Activated T-cell treated with anti-CD3 and anti-CD28 coated beads, Interleukin-2, amount 50 U/mL, for 72 hours (primary cell): ENCODE results near the gene PKD1. TPM values are rescaled to one million over a fixed set of nuclear protein-coding genes. Genes with fewer than 3 reads are reported as not detected.

ENCODE experiments used
- ATAC-seq, 2 donors: fragments of 150-1000 bp; cut with Tn5 transposase; replicated peaks in 1 of 2; 2 replicates each; pipeline ENCODE4 v1.10.0; 2021; ENCODE audit warnings: moderate library complexity in 2 of 2, mild to moderate bottlenecking in 1 of 2
- DNase-seq, 2 donors: peaks; one replicate each; pipeline ENCODE4 v3.0.0; 2021 to 2022; ENCODE audit warnings: mixed read lengths in 1 of 2
- H3K27ac Mint-ChIP-seq: one replicate; pipeline ENCODE4 v1.8.0; 2022; ENCODE audit warnings: mild to moderate bottlenecking, moderate library complexity, mixed read lengths
- H3K27me3 Mint-ChIP-seq: one replicate; pipeline ENCODE4 v1.8.0; 2022; ENCODE audit warnings: low read depth, mixed read lengths
- H3K36me3 Mint-ChIP-seq, 2 donors: one replicate each; pipeline ENCODE4 v1.8.0; 2022; ENCODE audit warnings: mixed read lengths in 2 of 2, mild to moderate bottlenecking in 1 of 2; ENCODE audit not compliant: insufficient read depth in 2 of 2
- H3K4me1 Mint-ChIP-seq: one replicate; pipeline ENCODE4 v1.8.0; 2022; ENCODE audit warnings: low read depth, mixed read lengths
- H3K4me3 Mint-ChIP-seq, 2 donors: one replicate each; pipeline ENCODE4 v1.8.0; 2022; ENCODE audit warnings: mild to moderate bottlenecking in 2 of 2, mixed read lengths in 2 of 2, moderate library complexity in 2 of 2
- H3K9me3 Mint-ChIP-seq, 2 donors: one replicate each; pipeline ENCODE4 v1.8.0; 2022; ENCODE audit warnings: mixed read lengths in 2 of 2
- total RNA-seq, 2 donors: library from RNA; stranded (reverse); gene quantifications; one replicate each; pipeline ENCODE4 v1.2.3, GENCODE V29; 2022

PKD1 gene
- total RNA-seq, 2 donors from 2014 or later, result 90.2 to 95.7 TPM

- Mint-ChIP-seq H3K9me3 (no peaks in the 10 kb centered on the region), H3K27ac (no peak overlapping the region), H3K4me1 (no peaks in the 10 kb centered on the region), H3K4me3 (no peak overlapping the region), H3K27me3 (no peaks in the 10 kb centered on the region), H3K36me3 (peaks cover 0 to 1% of the 10 kb centered on the region in 2 donors)
- no peak for ATAC-seq
- DNase-seq, result no peak
These were observed 57.0 kb downstream of the PKD1 start for GRCh38 chr16:2078691-2079090.

GRCh38 chr16:2078096-2078495 lies 57.6 kb downstream of the PKD1 start:
- Mint-ChIP-seq H3K9me3 (no peaks in the 10 kb centered on the region), H3K27ac (no peak overlapping the region), H3K27me3 (no peaks in the 10 kb centered on the region), H3K4me1 (no peaks in the 10 kb centered on the region), H3K4me3 (no peak overlapping the region), H3K36me3 (peaks cover 0 to 1% of the 10 kb centered on the region in 2 donors)
- ATAC-seq (no peak), DNase-seq (no peak)

GRCh38 chr16:2077696-2078095 lies 58.0 kb downstream of the PKD1 start:
- Mint-ChIP-seq H3K4me1 (no peaks in the 10 kb centered on the region), H3K27me3 (no peaks in the 10 kb centered on the region), H3K27ac (no peak overlapping the region), H3K4me3 (no peak overlapping the region), H3K36me3 (peaks cover 0 to 1% of the 10 kb centered on the region in 2 donors), H3K9me3 (no peaks in the 10 kb centered on the region)
- no peak for ATAC-seq
- DNase-seq, result no peak

- DNase-seq (no peak), ATAC-seq (no peak)
- H3K27me3 Mint-ChIP-seq, result no peaks in the 10 kb centered on the region
- H3K27ac Mint-ChIP-seq, result no peak overlapping the region
- H3K9me3 Mint-ChIP-seq, result no peaks in the 10 kb centered on the region
- peaks cover 0 to 3% of the 10 kb centered on the region in 2 donors for H3K36me3 Mint-ChIP-seq
- no peaks in the 10 kb centered on the region for H3K4me1 Mint-ChIP-seq
- H3K4me3 Mint-ChIP-seq, result no peak overlapping the region
These were observed 58.7 kb downstream of the PKD1 start for GRCh38 chr16:2077016-2077415.

GRCh38 chr16:2076072-2076865 lies 59.4 kb downstream of the PKD1 start:
- Mint-ChIP-seq H3K36me3 (peaks cover 0 to 3% of the 10 kb centered on the region in 2 donors), H3K9me3 (no peaks in the 10 kb centered on the region), H3K4me1 (no peaks in the 10 kb centered on the region), H3K4me3 (no peak overlapping the region), H3K27ac (no peak overlapping the region), H3K27me3 (no peaks in the 10 kb centered on the region)
- DNase-seq (no peak), ATAC-seq (no peak)

GRCh38 chr16:2075631-2076030 lies 60.1 kb downstream of the PKD1 start:
- ATAC-seq (no peak), DNase-seq (no peak)
- peaks cover 0 to 3% of the 10 kb centered on the region in 2 donors for H3K36me3 Mint-ChIP-seq
- no peak overlapping the region for H3K27ac Mint-ChIP-seq
- H3K27me3 Mint-ChIP-seq, result no peaks in the 10 kb centered on the region
- H3K9me3 Mint-ChIP-seq, result no peaks in the 10 kb centered on the region
- H3K4me1 Mint-ChIP-seq, result no peaks in the 10 kb centered on the region
- H3K4me3 Mint-ChIP-seq, result no peak overlapping the region

GRCh38 chr16:2074071-2074470 lies 61.6 kb downstream of the PKD1 start:
- Mint-ChIP-seq H3K36me3 (peaks cover 0 to 4% of the 10 kb centered on the region in 2 donors), H3K27ac (no peak overlapping the region), H3K4me1 (no peaks in the 10 kb centered on the region), H3K9me3 (no peaks in the 10 kb centered on the region), H3K27me3 (no peaks in the 10 kb centered on the region), H3K4me3 (no peak overlapping the region)
- DNase-seq, result no peak
- no peak for ATAC-seq

GRCh38 chr16:2072926-2073325 lies 62.8 kb downstream of the PKD1 start:
- no peak for DNase-seq
- no peaks in the 10 kb centered on the region for H3K4me1 Mint-ChIP-seq
- H3K36me3 Mint-ChIP-seq, result peaks cover 0 to 4% of the 10 kb centered on the region in 2 donors
- no peaks in the 10 kb centered on the region for H3K9me3 Mint-ChIP-seq
- H3K4me3 Mint-ChIP-seq, result no peak overlapping the region
- H3K27ac Mint-ChIP-seq, result no peak overlapping the region
- ATAC-seq, result no peak
- H3K27me3 Mint-ChIP-seq, result no peaks in the 10 kb centered on the region

GRCh38 chr16:2071454-2072202 lies 64.1 kb downstream of the PKD1 start:
- Mint-ChIP-seq H3K27ac (no peak overlapping the region), H3K27me3 (no peaks in the 10 kb centered on the region), H3K4me3 (no peak overlapping the region), H3K36me3 (peaks cover 2 to 4% of the 10 kb centered on the region in 2 donors), H3K4me1 (no peaks in the 10 kb centered on the region), H3K9me3 (no peaks in the 10 kb centered on the region)
- ATAC-seq, result no peak
- DNase-seq, result no peak

GRCh38 chr16:2070576-2071453 lies 64.9 kb downstream of the PKD1 start:
- Mint-ChIP-seq H3K9me3 (no peaks in the 10 kb centered on the region), H3K4me3 (no peak overlapping the region), H3K36me3 (peaks cover 5 to 9% of the 10 kb centered on the region in 2 donors), H3K27ac (no peak overlapping the region), H3K4me1 (no peaks in the 10 kb centered on the region), H3K27me3 (no peaks in the 10 kb centered on the region)
- DNase-seq (no peak), ATAC-seq (no peak)

GRCh38 chr16:2066139-2066538 lies 69.6 kb downstream of the PKD1 start:
- ATAC-seq (no peak), DNase-seq (no peak)
- no peaks in the 10 kb centered on the region for H3K4me1 Mint-ChIP-seq
- no peaks in the 10 kb centered on the region for H3K9me3 Mint-ChIP-seq
- peaks cover 5 to 7% of the 10 kb centered on the region in 2 donors for H3K36me3 Mint-ChIP-seq
- no peaks in the 10 kb centered on the region for H3K27me3 Mint-ChIP-seq
- no peak overlapping the region for H3K27ac Mint-ChIP-seq
- H3K4me3 Mint-ChIP-seq, result no peak overlapping the region

GRCh38 chr16:2064368-2064945 lies 71.2 kb downstream of the PKD1 start:
- no peak for ATAC-seq
- Mint-ChIP-seq H3K9me3 (no peaks in the 10 kb centered on the region), H3K4me1 (no peaks in the 10 kb centered on the region), H3K4me3 (no peak overlapping the region), H3K27ac (no peak overlapping the region), H3K27me3 (no peaks in the 10 kb centered on the region), H3K36me3 (peaks cover 5 to 9% of the 10 kb centered on the region in 2 donors)
- no peak for DNase-seq
